HepG2 (cell line): Measurements from ENCODE around the gene CEP78. TPM values are rescaled to one million over a fixed set of nuclear protein-coding genes. Genes with fewer than 3 reads are reported as not detected.
A peak's percentile ranks its signal among the peaks of the same experiment; 100 is the strongest.

Experiments used
- ATAC-seq: fragments of 200-7000 bp; cut with Tn5 transposase; 3 replicates; pipeline ENCODE4 v1.9.1; 2020; ENCODE audit warnings: mild to moderate bottlenecking, moderate library complexity
- BruUV-seq: library from RNA; stranded (reverse); fragments of 400-500 nt; replicated peaks from 2 replicates; lab custom pipeline; 2021; lab: Mats Ljungman, UMichigan
- CTCF ChIA-PET: fragments of 300-600 bp; formaldehyde crosslinking; extraction: SDS; loops from one replicate; lab custom pipeline; 2021; ENCODE audit warnings: low total read pairs, inconsistent platforms, low intra/inter-chr PET ratio; lab: Yijun Ruan, JAX
- POLR2A ChIA-PET: fragments of 350-600 bp; sonication (Branson Sonifier 250); formaldehyde crosslinking; loops from one replicate; lab custom pipeline; 2020; ENCODE audit warnings: antibody characterized with exemption, inconsistent platforms; lab: Yijun Ruan, JAX
- DNase-seq: peaks from one replicate; pipeline ENCODE4 v3.0.0-alpha.2; 2015; ENCODE audit warnings: low spot score
- FAIRE-seq: peaks from 3 replicates; lab custom pipeline; 2011; peaks lifted over from hg19 to GRCh38; lab: Jason Lieb, UNC
- H2AFZ ChIP-seq: one replicate; pipeline ENCODE4 v1.6.1; 2011; ENCODE audit warnings: low read length, inconsistent platforms
- H3K27ac ChIP-seq: fragments of 300-600 bp; 3 replicates; pipeline ENCODE4 v1.8.0; 2011; ENCODE audit warnings: mixed run types, mild to moderate bottlenecking, mixed read lengths, low read length, inconsistent platforms; ENCODE audit not compliant: insufficient read depth; ENCODE audit errors: extremely low read length
- H3K27me3 ChIP-seq, 2 experiments: fragments of 200-600 bp in 1 of 2; 2 replicates in 1 of 2; 3 replicates in 1 of 2; pipeline versions ENCODE4 v1.6.0 to v1.8.0; 2011; ENCODE audit warnings: low read length in 2 of 2, mild to moderate bottlenecking in 2 of 2, moderate library complexity in 2 of 2, inconsistent platforms in 1 of 2; ENCODE audit not compliant: insufficient read depth in 2 of 2, control insufficient read depth in 1 of 2
- H3K36me3 ChIP-seq, 2 experiments: fragments of 200-600 bp in 1 of 2; replicated peaks in 1 of 2; 2 replicates in 1 of 2; 3 replicates in 1 of 2; pipeline versions ENCODE4 v1.5.1 to v1.8.0; 2011; ENCODE audit warnings: low read length in 2 of 2, inconsistent platforms in 1 of 2; ENCODE audit not compliant: insufficient read depth in 2 of 2, control insufficient read depth in 1 of 2
- H3K4me1 ChIP-seq: 2 replicates; pipeline ENCODE4 v1.5.1; 2012; ENCODE audit warnings: low read length, inconsistent platforms; ENCODE audit not compliant: insufficient read depth
- H3K4me2 ChIP-seq: 2 replicates; pipeline ENCODE4 v1.6.0; 2011; ENCODE audit warnings: low read depth, low read length, inconsistent platforms
- H3K4me3 ChIP-seq, 3 experiments: fragments of 200-600 bp in 1 of 3; sonication (generic), shearing (Covaris generic) in 1 of 3; replicated peaks in 1 of 3; 2 replicates each; pipeline ENCODE4 v1.5.1; 2011 to 2016; ENCODE audit warnings: low read length in 3 of 3, inconsistent platforms in 2 of 3, low read depth in 2 of 3, mild to moderate bottlenecking in 2 of 3, control low read depth in 1 of 3, mixed read lengths in 1 of 3; ENCODE audit not compliant: insufficient read depth in 1 of 3
- H3K79me2 ChIP-seq: one replicate; pipeline ENCODE4 v1.6.1; 2011; ENCODE audit warnings: low read length, inconsistent platforms; ENCODE audit not compliant: insufficient read depth
- H3K9ac ChIP-seq: 2 replicates; pipeline ENCODE4 v1.6.0; 2011; ENCODE audit warnings: mild to moderate bottlenecking, low read depth, low read length, inconsistent platforms; ENCODE audit not compliant: insufficient read depth
- H3K9me3 ChIP-seq: 2 replicates; pipeline ENCODE4 v1.5.1; 2012; ENCODE audit warnings: mild to moderate bottlenecking, low read length
- H4K20me1 ChIP-seq: 2 replicates; pipeline ENCODE4 v1.6.0; 2011; ENCODE audit warnings: inconsistent platforms, mild to moderate bottlenecking, low read length, moderate library complexity; ENCODE audit not compliant: insufficient read depth
- ATF7 ChIP-seq, 2 experiments: fragments of 450-650 bp in 1 of 2; sonication (generic) in 1 of 2; formaldehyde crosslinking in 1 of 2; IDR thresholded peaks; 2 replicates each; pipeline versions ENCODE4 v1.4.0 to v1.6.1; 2016 to 2020; ENCODE audit warnings: antibody characterized with exemption in 1 of 2, mild to moderate bottlenecking in 1 of 2, missing genetic modification reagents in 1 of 2
- CEBPG ChIP-seq: IDR thresholded peaks from 2 replicates; pipeline ENCODE4 v1.6.1; 2016
- LCORL ChIP-seq, 2 experiments: fragments of 450-650 bp in 1 of 2; sonication (generic) in 1 of 2; formaldehyde crosslinking in 1 of 2; IDR thresholded peaks; 2 replicates each; pipeline versions ENCODE4 v1.5.0 to v1.6.1; 2017 to 2020; ENCODE audit warnings: antibody characterized with exemption in 1 of 2, missing genetic modification reagents in 1 of 2
- NFE2L1 ChIP-seq: sonication (generic); formaldehyde crosslinking; IDR thresholded peaks from 2 replicates; pipeline ENCODE4 v1.4.0; 2020; ENCODE audit warnings: missing genetic modification reagents, mild to moderate bottlenecking, borderline replicate concordance
- PAF1 ChIP-seq: IDR thresholded peaks from 2 replicates; pipeline ENCODE4 v1.6.1; 2016; ENCODE audit warnings: missing genetic modification reagents, missing compliant biosample characterization
- POLR2A ChIP-seq, 2 experiments: IDR thresholded peaks; 2 replicates each; pipeline ENCODE4 v1.6.1; 2011; ENCODE audit warnings: low read depth in 2 of 2, low read length in 2 of 2, mild to moderate bottlenecking in 1 of 2, moderate library complexity in 1 of 2; ENCODE audit not compliant: insufficient read depth in 1 of 2
- TCF7 ChIP-seq: sonication (generic); IDR thresholded peaks from 2 replicates; pipeline ENCODE4 v1.6.1; 2016; ENCODE audit warnings: antibody characterized with exemption, low read depth
- ZEB1 ChIP-seq: IDR thresholded peaks from 2 replicates; pipeline ENCODE4 v1.6.1; 2012; ENCODE audit warnings: mild to moderate bottlenecking, low read depth, inconsistent platforms; ENCODE audit not compliant: insufficient replicate concordance
- ZNF317 ChIP-seq: sonication (generic); formaldehyde crosslinking; IDR thresholded peaks from 2 replicates; pipeline ENCODE4 v1.5.0; 2020; ENCODE audit warnings: mild to moderate bottlenecking, missing genetic modification reagents
- ZNF670 ChIP-seq: sonication (generic); formaldehyde crosslinking; IDR thresholded peaks from 2 replicates; pipeline ENCODE4 v1.8.0; 2022; ENCODE audit warnings: mild to moderate bottlenecking, missing genetic modification reagents, borderline replicate concordance
- ZNF709 ChIP-seq: sonication (generic); formaldehyde crosslinking; IDR thresholded peaks from 2 replicates; pipeline ENCODE4 v1.5.0; 2020; ENCODE audit warnings: mild to moderate bottlenecking, missing genetic modification reagents
- ZSCAN30 ChIP-seq: sonication (generic); formaldehyde crosslinking; IDR thresholded peaks from 2 replicates; pipeline ENCODE4 v1.5.0; 2020; ENCODE audit warnings: mild to moderate bottlenecking, missing genetic modification reagents
- ZZZ3 ChIP-seq: sonication (generic); formaldehyde crosslinking; IDR thresholded peaks from 2 replicates; pipeline ENCODE4 v1.4.0; 2020; ENCODE audit warnings: missing genetic modification reagents, mild to moderate bottlenecking, borderline replicate concordance
- WGBS: methylation state at CpG from one replicate; pipeline ENCODE4 v1.1.6; 2017; ENCODE audit warnings: low lambda C conversion rate; 5-methylcytosine and 5-hydroxymethylcytosine counted together
- in situ Hi-C: cut with HindIII; loops from 2 replicates; pipeline ENCODE4 v1.10.0; 2017; ENCODE audit warnings: low pct_unique_long_range_greater_than_20kb; ENCODE audit not compliant: extremely low pct_ligation_motif_present
- intact Hi-C: fragments of 100-400 bp; cut with micrococcal nuclease; formaldehyde crosslinking; loops from one replicate; pipeline ENCODE4 v1.10.0; 2022; ENCODE audit not compliant: unreplicated experiment
- polyA plus RNA-seq, 8 experiments: library from polyadenylated mRNA; depleted of rRNA in 3 of 8; stranded (reverse) in 7 of 8; unstranded in 1 of 8; fragments of >200 nt; fragmentation: Illumina TruSeq in 4 of 8; extraction: Trizol in 4 of 8; gene quantifications; 2 replicates each; pipeline versions ENCODE4 v1.2.1 to v1.2.3, GENCODE V29; 2011 to 2016; ENCODE audit warnings: low read depth in 4 of 8, missing spikeins in 1 of 8, mixed read lengths in 1 of 8; ENCODE audit not compliant: insufficient read depth in 1 of 8
- total RNA-seq, 5 experiments: library from RNA; depleted of rRNA; stranded (reverse); fragments of >200 nt; fragmentation: Illumina TruSeq; extraction: Trizol; gene quantifications; 2 replicates each; pipeline ENCODE4 v1.2.3, GENCODE V29; 2016; ENCODE audit warnings: low read depth in 1 of 5
- TF ChIP-seq, protein P1 (sequence below): sonication (generic); formaldehyde crosslinking; IDR thresholded peaks from 2 replicates; pipeline ENCODE4 v1.5.0; 2020; ENCODE audit warnings: mild to moderate bottlenecking, missing genetic modification reagents
- TF ChIP-seq, protein P2 (sequence below): IDR thresholded peaks from 2 replicates; pipeline ENCODE4 v1.6.1; 2016; ENCODE audit warnings: low read depth
- TF ChIP-seq, protein P3 (sequence below): IDR thresholded peaks from 2 replicates; pipeline ENCODE4 v1.6.1; 2016; ENCODE audit warnings: missing compliant biosample characterization, missing genetic modification reagents, borderline replicate concordance

The CEP78 gene
- total and polyA plus RNA-seq, 2 of the 13 experiments (the other 11 are each of a cell fraction or from before 2014, with no cell fraction given): 5.1 to 30.8 TPM

DNA sequence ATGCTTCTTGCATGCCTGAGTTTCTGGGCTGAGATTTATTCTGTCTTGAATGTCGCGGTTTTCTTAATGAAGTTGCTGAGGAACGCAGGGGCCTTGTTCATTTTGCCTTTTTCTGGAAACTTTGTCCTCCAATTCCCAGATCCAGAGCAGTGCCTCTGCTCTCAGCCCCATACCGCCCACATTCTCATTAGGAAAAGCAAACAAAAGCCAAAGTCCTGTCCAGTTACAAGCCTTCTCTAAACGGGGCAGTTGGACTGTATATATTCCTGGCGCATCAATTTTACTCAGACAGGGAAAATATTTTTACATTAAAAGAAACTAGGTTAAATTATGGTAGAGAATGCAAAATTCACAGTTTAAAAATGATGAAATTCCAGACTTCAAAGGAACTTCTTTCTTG lies 59.9 kb downstream of the CEP78 start:
- peak; percentile 64 for DNase-seq
- in situ Hi-C loops: no loop called here
- H3K4me2 ChIP-seq: peak overlapping the region; percentile 97
- H3K79me2 ChIP-seq: peaks cover 38% of the 10 kb centered on the region
- peaks cover 75% of the 10 kb centered on the region for H3K4me1 ChIP-seq
- no peaks in the 10 kb centered on the region for H3K9me3 ChIP-seq
- BruUV-seq: no TSS peak
- H3K9ac ChIP-seq: peak overlapping the region; percentile 98
- ChIA-PET POLR2A (interaction anchor here (0.8 to 6.7 kb wide), 11 partner anchors 9 to 263 kb away, joined by 3 to 114 read pairs (median 14); partner anchors contain the start of gene CEP78), CTCF (interaction anchor here (1.5 to 2.1 kb wide), 2 partner anchors 18 to 34 kb away, joined by 3 to 5 read pairs; no protein-coding TSS in a partner anchor)
- H2AFZ ChIP-seq: no peak overlapping the region
- peaks cover 2 to 9% of the 10 kb centered on the region in 2 experiments; a peak in 2 of 5 replicates for H3K36me3 ChIP-seq
- ATAC-seq: peak; percentile 23
- H4K20me1 ChIP-seq: peaks cover 21% of the 10 kb centered on the region
- FAIRE-seq: peak; percentile 70
- H3K4me3 ChIP-seq: peak overlapping the region; percentile 59 to 95 (median 71)
- intact Hi-C loops: loop anchor here (1.0 to 10.0 kb wide), 5 partner anchors 8 to 261 kb away; partner anchors contain the start of gene GNAQ
- peak overlapping the region; percentile 97 for H3K27ac ChIP-seq
- no peaks in the 10 kb centered on the region; a peak in 2 of 5 replicates for H3K27me3 ChIP-seq
- 0% methylated on average over 6 of the region's 6 CpGs for WGBS
- TF ChIP-seq LCORL (IDR thresholded peaks at IDR 0.05): no peak
- peak; percentile 72; the same call in 1 of the 2 replicates for TF ChIP-seq LCORL (CRISPR knock-in tag; IDR thresholded peaks at IDR 0.05)
- no peak for TF ChIP-seq PAF1
- peak in 1 of 2 experiments; percentile 42; a peak in 2 of 4 replicates for TF ChIP-seq POLR2A (IDR thresholded peaks at IDR 0.05; ENCODE audit: insufficient read depth in 1 of 2, low read depth in 2 of 2, low read length in 2 of 2)
- no peak for TF ChIP-seq ATF7 (IDR thresholded peaks at IDR 0.05)
- TF ChIP-seq ATF7 (CRISPR knock-in tag; IDR thresholded peaks at IDR 0.05): no peak
- TF ChIP-seq, protein P1, sequence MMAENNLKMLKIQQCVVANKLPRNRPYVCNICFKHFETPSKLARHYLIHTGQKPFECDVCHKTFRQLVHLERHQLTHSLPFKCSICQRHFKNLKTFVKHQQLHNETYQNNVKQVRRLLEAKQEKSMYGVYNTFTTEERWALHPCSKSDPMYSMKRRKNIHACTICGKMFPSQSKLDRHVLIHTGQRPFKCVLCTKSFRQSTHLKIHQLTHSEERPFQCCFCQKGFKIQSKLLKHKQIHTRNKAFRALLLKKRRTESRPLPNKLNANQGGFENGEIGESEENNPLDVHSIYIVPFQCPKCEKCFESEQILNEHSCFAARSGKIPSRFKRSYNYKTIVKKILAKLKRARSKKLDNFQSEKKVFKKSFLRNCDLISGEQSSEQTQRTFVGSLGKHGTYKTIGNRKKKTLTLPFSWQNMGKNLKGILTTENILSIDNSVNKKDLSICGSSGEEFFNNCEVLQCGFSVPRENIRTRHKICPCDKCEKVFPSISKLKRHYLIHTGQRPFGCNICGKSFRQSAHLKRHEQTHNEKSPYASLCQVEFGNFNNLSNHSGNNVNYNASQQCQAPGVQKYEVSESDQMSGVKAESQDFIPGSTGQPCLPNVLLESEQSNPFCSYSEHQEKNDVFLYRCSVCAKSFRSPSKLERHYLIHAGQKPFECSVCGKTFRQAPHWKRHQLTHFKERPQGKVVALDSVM (CRISPR knock-in tag): peak; percentile 43; the same call in 1 of the 2 replicates
- TF ChIP-seq, protein P2, sequence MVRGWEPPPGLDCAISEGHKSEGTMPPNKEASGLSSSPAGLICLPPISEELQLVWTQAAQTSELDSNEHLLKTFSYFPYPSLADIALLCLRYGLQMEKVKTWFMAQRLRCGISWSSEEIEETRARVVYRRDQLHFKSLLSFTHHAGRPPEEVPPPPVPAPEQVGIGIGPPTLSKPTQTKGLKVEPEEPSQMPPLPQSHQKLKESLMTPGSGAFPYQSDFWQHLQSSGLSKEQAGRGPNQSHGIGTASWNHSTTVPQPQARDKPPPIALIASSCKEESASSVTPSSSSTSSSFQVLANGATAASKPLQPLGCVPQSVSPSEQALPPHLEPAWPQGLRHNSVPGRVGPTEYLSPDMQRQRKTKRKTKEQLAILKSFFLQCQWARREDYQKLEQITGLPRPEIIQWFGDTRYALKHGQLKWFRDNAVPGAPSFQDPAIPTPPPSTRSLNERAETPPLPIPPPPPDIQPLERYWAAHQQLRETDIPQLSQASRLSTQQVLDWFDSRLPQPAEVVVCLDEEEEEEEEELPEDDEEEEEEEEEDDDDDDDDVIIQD (CRISPR knock-in tag): 0 out of 2 replicates have a peak, but pooled peaks have one; percentile 8
- TF ChIP-seq ZSCAN30 (CRISPR knock-in tag): no peak
- TF ChIP-seq CEBPG (CRISPR knock-in tag): 0 out of 2 replicates have a peak, but pooled peaks have one; percentile 7
- peak; percentile 33; the same call in 1 of the 2 replicates for TF ChIP-seq ZNF317 (CRISPR knock-in tag)
- TF ChIP-seq, protein P3, sequence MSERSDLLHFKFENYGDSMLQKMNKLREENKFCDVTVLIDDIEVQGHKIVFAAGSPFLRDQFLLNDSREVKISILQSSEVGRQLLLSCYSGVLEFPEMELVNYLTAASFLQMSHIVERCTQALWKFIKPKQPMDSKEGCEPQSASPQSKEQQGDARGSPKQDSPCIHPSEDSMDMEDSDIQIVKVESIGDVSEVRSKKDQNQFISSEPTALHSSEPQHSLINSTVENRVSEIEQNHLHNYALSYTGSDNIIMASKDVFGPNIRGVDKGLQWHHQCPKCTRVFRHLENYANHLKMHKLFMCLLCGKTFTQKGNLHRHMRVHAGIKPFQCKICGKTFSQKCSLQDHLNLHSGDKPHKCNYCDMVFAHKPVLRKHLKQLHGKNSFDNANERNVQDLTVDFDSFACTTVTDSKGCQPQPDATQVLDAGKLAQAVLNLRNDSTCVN: peak; percentile 69; the same call in 1 of the 2 replicates
- TF ChIP-seq ZEB1: peak; percentile 34
- TF ChIP-seq ZNF709 (CRISPR knock-in tag): 0 out of 2 replicates have a peak, but pooled peaks have one; percentile 5
- no peak for TF ChIP-seq NFE2L1 (CRISPR knock-in tag)
- TF ChIP-seq ZZZ3 (CRISPR knock-in tag): no peak
- 0 out of 2 replicates have a peak, but pooled peaks have one; percentile 14 for TF ChIP-seq TCF7
- TF ChIP-seq ZNF670 (CRISPR knock-in tag): no peak
